Measurements from ENCODE around the gene SEMA4D.

- TF ChIP-seq POLR2A (IDR thresholded peaks at IDR 0.05; ENCODE audit: low read depth, low read length) (no peak), TAF1 (IDR thresholded peaks at IDR 0.05; ENCODE audit: borderline replicate concordance, low read depth, low read length) (no peak)
Measured at GRCh38 chr9:89465001-89465451, 32.9 kb downstream of the SEMA4D start.

Measured in GM12892 (cell line).